CD14-positive monocyte (primary cell): ENCODE results near the gene TGFBR3. TPM values are rescaled to one million over a fixed set of nuclear protein-coding genes. Genes with fewer than 3 reads are reported as not detected.

Experiments
- DNase-seq, 3 donors: peaks; one replicate each; pipeline ENCODE4 v3.0.0-alpha.2; 2011 to 2022
- H2AFZ ChIP-seq: 2 replicates; pipeline ENCODE4 v1.6.0; 2012; ENCODE audit warnings: mild to moderate bottlenecking, low read depth, low read length, inconsistent platforms; ENCODE audit not compliant: insufficient read depth, poor library complexity, severe bottlenecking
- H3K27ac ChIP-seq, 2 donors: 1 replicate in 1 of 2; 2 replicates in 1 of 2; pipeline ENCODE4 v1.5.1; 2012 to 2013; ENCODE audit warnings: low read length in 2 of 2, control low read depth in 1 of 2, inconsistent platforms in 1 of 2, low read depth in 1 of 2, mild to moderate bottlenecking in 1 of 2
- H3K27me3 ChIP-seq, 2 donors: one replicate each; pipeline versions ENCODE4 v1.6.0 to v1.6.1; 2011 to 2013; ENCODE audit warnings: low read length in 2 of 2; ENCODE audit not compliant: control insufficient read depth in 2 of 2, insufficient read depth in 2 of 2
- H3K36me3 ChIP-seq, 2 donors: replicated peaks in 1 of 2; 1 replicate in 1 of 2; 2 replicates in 1 of 2; pipeline versions ENCODE4 v1.5.1 to v1.6.1; 2012 to 2013; ENCODE audit warnings: low read length in 2 of 2, control low read depth in 1 of 2, inconsistent platforms in 1 of 2, mild to moderate bottlenecking in 1 of 2; ENCODE audit not compliant: insufficient read depth in 2 of 2, control insufficient read depth in 1 of 2
- H3K4me1 ChIP-seq, 2 donors: 1 replicate in 1 of 2; 2 replicates in 1 of 2; pipeline versions ENCODE4 v1.5.1 to v1.6.1; 2012 to 2013; ENCODE audit warnings: low read length in 2 of 2, control low read depth in 1 of 2, inconsistent platforms in 1 of 2, mild to moderate bottlenecking in 1 of 2, moderate library complexity in 1 of 2; ENCODE audit not compliant: insufficient read depth in 2 of 2, control insufficient read depth in 1 of 2
- H3K4me2 ChIP-seq: replicated peaks from 2 replicates; pipeline ENCODE3; 2012; ENCODE audit warnings: low read length, moderate library complexity, mild to moderate bottlenecking; ENCODE audit not compliant: poor library complexity, severe bottlenecking; ENCODE audit errors: extremely low read depth
- H3K4me3 ChIP-seq, 3 experiments: fragments of 200-600 bp in 1 of 3; sonication (generic) in 1 of 3; replicated peaks in 1 of 3; 1 replicate in 2 of 3; 2 replicates in 1 of 3; pipeline ENCODE4 v1.5.1; 2011 to 2013; ENCODE audit warnings: low read length in 3 of 3, mild to moderate bottlenecking in 3 of 3, control low read depth in 2 of 3, low read depth in 2 of 3, inconsistent platforms in 1 of 3, moderate library complexity in 1 of 3
- H3K79me2 ChIP-seq: 2 replicates; pipeline ENCODE4 v1.6.0; 2012; ENCODE audit warnings: mild to moderate bottlenecking, control low read depth, inconsistent platforms, low read length, moderate library complexity; ENCODE audit not compliant: insufficient read depth
- H3K9ac ChIP-seq: 2 replicates; pipeline ENCODE4 v1.6.0; 2017; ENCODE audit warnings: low read length, mild to moderate bottlenecking; ENCODE audit not compliant: insufficient read depth, poor library complexity, severe bottlenecking
- H3K9me3 ChIP-seq, 2 donors: replicated peaks in 1 of 2; 1 replicate in 1 of 2; 2 replicates in 1 of 2; pipeline versions ENCODE4 v1.5.1 to v1.6.1; 2012 to 2013; ENCODE audit warnings: low read length in 2 of 2, control low read depth in 1 of 2; ENCODE audit not compliant: control insufficient read depth in 1 of 2, insufficient read depth in 1 of 2
- H4K20me1 ChIP-seq: 2 replicates; pipeline ENCODE4 v1.6.0; 2012; ENCODE audit warnings: mild to moderate bottlenecking, low read length, control low read depth, moderate library complexity; ENCODE audit not compliant: insufficient read depth
- H3K27ac Mint-ChIP-seq, 7 donors: one replicate each; pipeline ENCODE4 v1.8.0; 2020; ENCODE audit warnings: mild to moderate bottlenecking in 7 of 7, mixed read lengths in 7 of 7, moderate library complexity in 6 of 7, inconsistent platforms in 2 of 7
- H3K27me3 Mint-ChIP-seq, 3 donors: one replicate each; pipeline ENCODE4 v1.8.0; 2021 to 2022; ENCODE audit warnings: low read depth in 3 of 3, mild to moderate bottlenecking in 3 of 3, mixed read lengths in 3 of 3, moderate library complexity in 3 of 3, inconsistent platforms in 1 of 3
- H3K36me3 Mint-ChIP-seq, 2 donors: one replicate each; pipeline ENCODE4 v1.8.0; 2020; ENCODE audit warnings: mixed read lengths in 2 of 2, inconsistent platforms in 1 of 2, mild to moderate bottlenecking in 1 of 2
- H3K4me1 Mint-ChIP-seq: one replicate; pipeline ENCODE4 v1.8.0; 2020; ENCODE audit warnings: mild to moderate bottlenecking, mixed read lengths
- H3K4me3 Mint-ChIP-seq, 2 donors: one replicate each; pipeline ENCODE4 v1.8.0; 2020; ENCODE audit warnings: mild to moderate bottlenecking in 2 of 2, mixed read lengths in 2 of 2, moderate library complexity in 1 of 2
- H3K9me3 Mint-ChIP-seq, 7 donors: one replicate each; pipeline ENCODE4 v1.8.0; 2020 to 2022; ENCODE audit warnings: mixed read lengths in 7 of 7, mild to moderate bottlenecking in 6 of 7, moderate library complexity in 6 of 7, inconsistent platforms in 2 of 7
- WGBS: methylation state at CpG from one replicate; pipeline ENCODE4 v1.1.5; 2013; ENCODE audit warnings: missing lambda C conversion rate; ENCODE audit not compliant: insufficient coverage; 5-methylcytosine and 5-hydroxymethylcytosine counted together
- intact Hi-C, 2 donors: fragments of 100-400 bp; cut with micrococcal nuclease; formaldehyde crosslinking; loops; one replicate each; pipeline versions ENCODE4 v1.15.0 to v1.15.1; 2023
- polyA plus RNA-seq, 3 donors: library from polyadenylated mRNA; depleted of rRNA in 1 of 3; unstranded in 2 of 3; stranded (reverse) in 1 of 3; fragments of 300-500 nt in 2 of 3; fragments of >200 nt in 1 of 3; fragmentation: Illumina TruSeq in 2 of 3; gene quantifications; 1 replicate in 2 of 3; 2 replicates in 1 of 3; pipeline ENCODE4 v1.2.3, GENCODE V29; 2012 to 2021
- TF ChIP-seq, protein P1 (sequence below): fragments of 200-600 bp; IDR thresholded peaks from one replicate; pipeline ENCODE4 v1.8.0; 2022; ENCODE audit warnings: antibody characterized with exemption, mild to moderate bottlenecking

The TGFBR3 gene
- polyA plus RNA-seq, 3 donors = 0.09 to 0.28 (median 0.20) TPM

GRCh38 chr1:91682882-91683597 lies 202.9 kb downstream of the TGFBR3 start:
- H3K36me3 Mint-ChIP-seq = no peaks in the 10 kb centered on the region
- no peak overlapping the region for H3K4me3 ChIP-seq
- H3K4me1 ChIP-seq = no peaks in the 10 kb centered on the region
- TF ChIP-seq, protein P1, sequence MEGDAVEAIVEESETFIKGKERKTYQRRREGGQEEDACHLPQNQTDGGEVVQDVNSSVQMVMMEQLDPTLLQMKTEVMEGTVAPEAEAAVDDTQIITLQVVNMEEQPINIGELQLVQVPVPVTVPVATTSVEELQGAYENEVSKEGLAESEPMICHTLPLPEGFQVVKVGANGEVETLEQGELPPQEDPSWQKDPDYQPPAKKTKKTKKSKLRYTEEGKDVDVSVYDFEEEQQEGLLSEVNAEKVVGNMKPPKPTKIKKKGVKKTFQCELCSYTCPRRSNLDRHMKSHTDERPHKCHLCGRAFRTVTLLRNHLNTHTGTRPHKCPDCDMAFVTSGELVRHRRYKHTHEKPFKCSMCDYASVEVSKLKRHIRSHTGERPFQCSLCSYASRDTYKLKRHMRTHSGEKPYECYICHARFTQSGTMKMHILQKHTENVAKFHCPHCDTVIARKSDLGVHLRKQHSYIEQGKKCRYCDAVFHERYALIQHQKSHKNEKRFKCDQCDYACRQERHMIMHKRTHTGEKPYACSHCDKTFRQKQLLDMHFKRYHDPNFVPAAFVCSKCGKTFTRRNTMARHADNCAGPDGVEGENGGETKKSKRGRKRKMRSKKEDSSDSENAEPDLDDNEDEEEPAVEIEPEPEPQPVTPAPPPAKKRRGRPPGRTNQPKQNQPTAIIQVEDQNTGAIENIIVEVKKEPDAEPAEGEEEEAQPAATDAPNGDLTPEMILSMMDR = no peak
- intact Hi-C loops = no loop called here
- H3K4me1 Mint-ChIP-seq = peaks cover 10% of the 10 kb centered on the region
- H3K4me3 Mint-ChIP-seq = no peak overlapping the region
- peaks cover 0 to 2% (median 0%) of the 10 kb centered on the region in 3 donors for H3K27me3 Mint-ChIP-seq
- H3K27me3 ChIP-seq = no peaks in the 10 kb centered on the region
- H4K20me1 ChIP-seq = no peaks in the 10 kb centered on the region
- no peak for DNase-seq
- H3K9me3 ChIP-seq = no peaks in the 10 kb centered on the region
- no peak overlapping the region for H3K4me2 ChIP-seq
- no peaks in the 10 kb centered on the region for H3K79me2 ChIP-seq
- H2AFZ ChIP-seq = no peak overlapping the region
- no peak overlapping the region for H3K27ac Mint-ChIP-seq
- no peak overlapping the region for H3K27ac ChIP-seq
- 100% methylated on average over 1 of the region's 3 CpGs for WGBS
- no peak overlapping the region for H3K9ac ChIP-seq
- H3K36me3 ChIP-seq = no peaks in the 10 kb centered on the region
- no peaks in the 10 kb centered on the region for H3K9me3 Mint-ChIP-seq

DNA sequence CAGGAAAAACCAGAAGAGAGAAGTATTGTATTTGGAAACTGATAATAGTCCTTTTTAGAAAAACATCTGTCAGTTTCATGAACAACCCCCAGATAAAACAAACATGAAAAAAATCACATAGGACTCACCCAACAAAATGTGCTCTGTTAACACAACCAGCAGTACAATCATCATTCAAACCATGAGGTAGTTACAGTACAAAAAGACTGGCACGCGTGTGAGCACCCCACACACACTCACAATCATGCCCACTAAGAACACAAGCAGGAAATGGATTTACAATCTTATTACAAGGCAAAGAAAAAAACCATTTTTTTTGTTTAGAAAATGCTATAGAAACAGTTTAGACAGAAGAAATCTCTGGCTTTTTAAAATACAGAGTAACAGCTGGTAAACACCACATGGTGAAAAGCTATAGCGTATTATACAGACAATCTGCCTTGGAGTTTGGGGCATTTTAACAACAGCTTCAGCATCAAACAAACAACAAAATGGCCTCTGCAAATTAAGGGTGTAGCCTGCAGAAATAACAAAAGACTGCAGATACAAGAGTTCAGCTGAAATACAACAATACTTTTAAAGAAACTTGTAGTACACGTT lies 205.3 kb downstream of the TGFBR3 start:
- H3K9ac ChIP-seq = no peak overlapping the region
- Mint-ChIP-seq H3K27ac (no peak overlapping the region), H3K4me3 (no peak overlapping the region), H3K9me3 (peaks cover 0 to 5% (median 0%) of the 10 kb centered on the region in 7 donors), H3K36me3 (no peaks in the 10 kb centered on the region), H3K4me1 (peaks cover 10% of the 10 kb centered on the region), H3K27me3 (peaks cover 0 to 2% (median 0%) of the 10 kb centered on the region in 3 donors)
- H3K79me2 ChIP-seq = no peaks in the 10 kb centered on the region
- no peak for DNase-seq
- H3K4me1 ChIP-seq = no peaks in the 10 kb centered on the region
- TF ChIP-seq, protein P1 = no peak
- H2AFZ ChIP-seq = no peak overlapping the region
- H3K4me2 ChIP-seq = no peak overlapping the region
- no peak overlapping the region for H3K4me3 ChIP-seq
- WGBS = no CpG with 5 or more reads among the region's 4 CpGs
- no peak overlapping the region for H3K27ac ChIP-seq
- no peaks in the 10 kb centered on the region for H3K27me3 ChIP-seq
- no peaks in the 10 kb centered on the region for H3K9me3 ChIP-seq
- no peaks in the 10 kb centered on the region for H3K36me3 ChIP-seq
- intact Hi-C loops = no loop called here
- H4K20me1 ChIP-seq = no peaks in the 10 kb centered on the region
